Measurements from ENCODE around the gene GADL1.

GADL1 gene

GRCh38 chr3:30724863-30725262, 169.6 kb downstream of the GADL1 start:
- no peak for DNase-seq (ENCODE audit: low read depth in 2 of 2)

- no peak for DNase-seq (ENCODE audit: low read depth in 2 of 2)
These were observed 171.2 kb downstream of the GADL1 start for GRCh38 chr3:30723211-30723610.

GRCh38 chr3:30721314-30721634, 173.2 kb downstream of the GADL1 start:
- no peak for DNase-seq (ENCODE audit: low read depth in 2 of 2)

GRCh38 chr3:30720586-30721313, 173.7 kb downstream of the GADL1 start:
- DNase-seq (ENCODE audit: low read depth in 2 of 2), result no peak

- no peak for DNase-seq (ENCODE audit: low read depth in 2 of 2)
These were observed 174.9 kb downstream of the GADL1 start for GRCh38 chr3:30719536-30719935.

GRCh38 chr3:30713885-30714503, 180.5 kb downstream of the GADL1 start:
- no peak for DNase-seq (ENCODE audit: low read depth in 2 of 2)

- no peak for DNase-seq (ENCODE audit: low read depth in 2 of 2)
These were observed 181.5 kb downstream of the GADL1 start for GRCh38 chr3:30712991-30713390.

- no peak for DNase-seq (ENCODE audit: low read depth in 2 of 2)
These were observed 182.6 kb downstream of the GADL1 start for GRCh38 chr3:30711867-30712266.

- no peak for DNase-seq (ENCODE audit: low read depth in 2 of 2)
These were observed 183.3 kb downstream of the GADL1 start for GRCh38 chr3:30711151-30711550.

GRCh38 chr3:30710017-30710416, 184.4 kb downstream of the GADL1 start:
- no peak for DNase-seq (ENCODE audit: low read depth in 2 of 2)

- DNase-seq (ENCODE audit: low read depth in 2 of 2), result no peak
These were observed 186.0 kb downstream of the GADL1 start for GRCh38 chr3:30708472-30708871.

GRCh38 chr3:30707825-30708224, 186.6 kb downstream of the GADL1 start:
- DNase-seq (ENCODE audit: low read depth in 2 of 2), result no peak

- no peak for DNase-seq (ENCODE audit: low read depth in 2 of 2)
These were observed 189.2 kb downstream of the GADL1 start for GRCh38 chr3:30704931-30705890.

- no peak for DNase-seq (ENCODE audit: low read depth in 2 of 2)
These were observed 191.5 kb downstream of the GADL1 start for GRCh38 chr3:30702828-30703397.

GRCh38 chr3:30702038-30702827, 192.2 kb downstream of the GADL1 start:
- no peak for DNase-seq (ENCODE audit: low read depth in 2 of 2)

GRCh38 chr3:30700702-30701321, 193.6 kb downstream of the GADL1 start:
- DNase-seq (ENCODE audit: low read depth in 2 of 2), result no peak

- no peak for DNase-seq (ENCODE audit: low read depth in 2 of 2)
These were observed 194.5 kb downstream of the GADL1 start for GRCh38 chr3:30699927-30700326.

- no peak for DNase-seq (ENCODE audit: low read depth in 2 of 2)
These were observed 195.9 kb downstream of the GADL1 start for GRCh38 chr3:30698549-30698948.

GRCh38 chr3:30696896-30697295, 197.6 kb downstream of the GADL1 start:
- no peak for DNase-seq (ENCODE audit: low read depth in 2 of 2)

- DNase-seq (ENCODE audit: low read depth in 2 of 2), result no peak
These were observed 198.1 kb downstream of the GADL1 start for GRCh38 chr3:30696403-30696819.
